ENCODE results near the gene UGT1A5.

The UGT1A5 gene

GRCh38 chr2:233807215-233807865 is 94.6 kb downstream of the UGT1A5 start:
- no peak overlapping the region for H3K27ac ChIP-seq (ENCODE audit: insufficient read depth, low read depth, low read length, poor library complexity, severe bottlenecking)
- no peaks in the 10 kb centered on the region for H3K27me3 ChIP-seq (ENCODE audit: control insufficient read depth, insufficient read depth, low read length, poor library complexity, severe bottlenecking)
- H3K36me3 ChIP-seq (ENCODE audit: control insufficient read depth, insufficient read depth, low read length), result no peaks in the 10 kb centered on the region
- H3K4me1 ChIP-seq (ENCODE audit: control insufficient read depth, insufficient read depth, low read length), result no peaks in the 10 kb centered on the region
- WGBS, 2 experiments, result 92% methylated on average over 12 of the region's 12 CpGs
- no peak overlapping the region for H3K4me3 ChIP-seq (ENCODE audit: insufficient read depth, low read depth, low read length)
- H3K9me3 ChIP-seq (ENCODE audit: control insufficient read depth, low read length), result no peaks in the 10 kb centered on the region

DNA sequence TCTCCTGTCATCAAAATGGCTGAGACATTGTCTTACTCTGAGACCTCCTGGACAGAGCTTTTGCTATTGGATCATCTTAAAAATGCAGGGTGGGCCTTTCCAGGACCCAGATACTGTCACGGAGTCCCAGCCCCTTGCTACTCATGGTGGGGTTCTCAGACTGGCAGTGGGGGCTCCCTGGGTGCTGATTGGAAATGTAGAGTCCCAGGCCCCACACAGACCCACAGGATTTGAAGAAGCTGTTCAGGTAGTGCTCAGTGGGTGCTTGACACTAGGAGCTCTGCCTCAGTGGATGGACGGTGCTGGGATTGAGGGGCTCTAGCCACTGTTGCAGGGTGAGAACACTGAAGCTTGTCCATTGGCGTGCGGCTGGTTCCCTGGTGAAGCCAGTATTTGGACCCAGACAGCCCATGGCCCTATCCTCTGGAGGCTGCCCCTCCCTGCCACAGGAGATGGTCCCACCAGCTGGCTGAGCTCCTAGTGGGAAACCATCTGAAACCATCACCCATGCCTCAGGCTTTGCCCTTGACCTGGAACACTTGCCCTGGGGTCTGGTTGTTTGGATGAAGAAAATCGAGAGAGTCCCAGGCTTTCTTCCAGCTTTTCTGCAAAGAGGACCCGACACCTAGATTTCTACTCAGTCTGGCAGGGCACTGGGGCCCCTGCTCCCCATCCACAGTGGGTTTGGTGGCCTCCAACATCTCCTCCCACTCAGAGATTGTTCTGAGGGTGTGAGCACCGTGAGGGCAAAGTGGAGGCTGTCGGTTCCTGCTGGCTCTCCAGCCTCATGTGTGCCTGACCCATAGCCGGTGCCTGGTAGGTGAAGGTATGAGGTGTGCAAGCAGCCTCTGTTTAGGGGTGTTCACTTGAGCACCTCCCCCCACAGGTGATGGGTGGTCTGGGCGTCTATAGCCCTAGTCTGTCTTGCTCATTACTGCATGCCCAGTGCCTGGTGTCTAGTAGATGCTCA is 95.5 kb downstream of the UGT1A5 start:
- WGBS, 2 experiments, result 84 to 90% methylated on average over 10 of the region's 10 CpGs
- Histone ChIP-seq H3K4me3 (ENCODE audit: insufficient read depth, low read depth, low read length) (no peak overlapping the region), H3K36me3 (ENCODE audit: control insufficient read depth, insufficient read depth, low read length) (no peaks in the 10 kb centered on the region), H3K9me3 (ENCODE audit: control insufficient read depth, low read length) (no peaks in the 10 kb centered on the region), H3K4me1 (ENCODE audit: control insufficient read depth, insufficient read depth, low read length) (no peaks in the 10 kb centered on the region), H3K27me3 (ENCODE audit: control insufficient read depth, insufficient read depth, low read length, poor library complexity, severe bottlenecking) (no peaks in the 10 kb centered on the region), H3K27ac (ENCODE audit: insufficient read depth, low read depth, low read length, poor library complexity, severe bottlenecking) (no peak overlapping the region)

DNA sequence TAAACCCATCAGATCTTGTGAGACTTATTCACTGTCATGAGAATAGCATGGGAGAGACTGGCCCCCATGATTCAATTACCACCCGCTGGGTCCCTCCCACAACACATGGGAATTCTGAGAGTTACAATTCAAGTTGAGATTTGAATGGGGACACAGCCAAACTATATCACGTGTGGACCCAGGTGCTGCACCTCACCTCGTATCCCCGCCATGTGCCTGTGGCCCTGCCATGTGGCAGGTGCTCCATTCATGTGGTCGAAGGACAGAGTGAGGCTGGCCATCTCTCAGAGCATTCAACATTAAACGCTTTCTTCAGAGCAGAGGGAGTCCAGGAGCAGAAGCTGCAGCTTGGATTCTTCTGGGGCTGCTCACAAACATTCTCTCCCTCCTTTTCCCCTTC is 97.7 kb downstream of the UGT1A5 start:
- no peak overlapping the region for H3K4me3 ChIP-seq (ENCODE audit: insufficient read depth, low read depth, low read length)
- no peak overlapping the region for H3K27ac ChIP-seq (ENCODE audit: insufficient read depth, low read depth, low read length, poor library complexity, severe bottlenecking)
- 91 to 94% methylated on average over 6 of the region's 6 CpGs for WGBS, 2 experiments
- H3K36me3 ChIP-seq (ENCODE audit: control insufficient read depth, insufficient read depth, low read length), result no peaks in the 10 kb centered on the region
- no peaks in the 10 kb centered on the region for H3K9me3 ChIP-seq (ENCODE audit: control insufficient read depth, low read length)
- H3K27me3 ChIP-seq (ENCODE audit: control insufficient read depth, insufficient read depth, low read length, poor library complexity, severe bottlenecking), result no peaks in the 10 kb centered on the region
- H3K4me1 ChIP-seq (ENCODE audit: control insufficient read depth, insufficient read depth, low read length), result no peaks in the 10 kb centered on the region

DNA sequence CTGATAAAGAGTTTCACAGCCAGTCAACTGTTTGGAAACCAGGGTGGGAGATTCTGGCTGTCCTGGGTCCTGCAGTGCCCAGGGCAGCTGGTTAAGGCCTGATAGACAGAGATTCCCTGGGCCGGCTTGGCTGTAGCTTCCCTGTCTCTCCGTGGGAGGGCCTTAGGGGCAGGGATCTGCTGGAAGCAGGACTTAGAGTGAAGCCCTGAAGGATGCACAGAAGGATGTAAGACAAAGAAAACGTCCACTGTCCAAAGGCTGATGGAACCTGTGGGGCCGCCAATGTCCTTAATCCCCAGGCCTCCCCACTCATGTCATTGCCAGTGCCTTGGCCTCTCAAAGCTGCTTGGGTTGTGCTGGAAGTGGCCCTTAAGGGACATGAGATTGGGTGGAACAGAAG is 98.4 kb downstream of the UGT1A5 start:
- Histone ChIP-seq H3K36me3 (ENCODE audit: control insufficient read depth, insufficient read depth, low read length) (no peaks in the 10 kb centered on the region), H3K4me3 (ENCODE audit: insufficient read depth, low read depth, low read length) (no peak overlapping the region), H3K9me3 (ENCODE audit: control insufficient read depth, low read length) (no peaks in the 10 kb centered on the region), H3K27ac (ENCODE audit: insufficient read depth, low read depth, low read length, poor library complexity, severe bottlenecking) (no peak overlapping the region), H3K4me1 (ENCODE audit: control insufficient read depth, insufficient read depth, low read length) (no peaks in the 10 kb centered on the region), H3K27me3 (ENCODE audit: control insufficient read depth, insufficient read depth, low read length, poor library complexity, severe bottlenecking) (no peaks in the 10 kb centered on the region)
- WGBS, 2 experiments, result 81 to 82% methylated on average over 4 of the region's 4 CpGs

GRCh38 chr2:233811732-233812131 is 99.0 kb downstream of the UGT1A5 start:
- no peaks in the 10 kb centered on the region for H3K4me1 ChIP-seq (ENCODE audit: control insufficient read depth, insufficient read depth, low read length)
- no peak overlapping the region for H3K27ac ChIP-seq (ENCODE audit: insufficient read depth, low read depth, low read length, poor library complexity, severe bottlenecking)
- H3K4me3 ChIP-seq (ENCODE audit: insufficient read depth, low read depth, low read length), result no peak overlapping the region
- H3K36me3 ChIP-seq (ENCODE audit: control insufficient read depth, insufficient read depth, low read length), result no peaks in the 10 kb centered on the region
- H3K27me3 ChIP-seq (ENCODE audit: control insufficient read depth, insufficient read depth, low read length, poor library complexity, severe bottlenecking), result no peaks in the 10 kb centered on the region
- 93 to 94% methylated on average over 8 of the region's 8 CpGs for WGBS, 2 experiments
- H3K9me3 ChIP-seq (ENCODE audit: control insufficient read depth, low read length), result no peaks in the 10 kb centered on the region

- 91% methylated on average over 3 of the region's 3 CpGs for WGBS, 2 experiments
- no peaks in the 10 kb centered on the region for H3K27me3 ChIP-seq (ENCODE audit: control insufficient read depth, insufficient read depth, low read length, poor library complexity, severe bottlenecking)
- no peak overlapping the region for H3K4me3 ChIP-seq (ENCODE audit: insufficient read depth, low read depth, low read length)
- H3K9me3 ChIP-seq (ENCODE audit: control insufficient read depth, low read length), result no peaks in the 10 kb centered on the region
- H3K36me3 ChIP-seq (ENCODE audit: control insufficient read depth, insufficient read depth, low read length), result no peaks in the 10 kb centered on the region
- H3K4me1 ChIP-seq (ENCODE audit: control insufficient read depth, insufficient read depth, low read length), result no peaks in the 10 kb centered on the region
- H3K27ac ChIP-seq (ENCODE audit: insufficient read depth, low read depth, low read length, poor library complexity, severe bottlenecking), result no peak overlapping the region
Observed at GRCh38 chr2:233813236-233814055, 100.7 kb downstream of the UGT1A5 start.

DNA sequence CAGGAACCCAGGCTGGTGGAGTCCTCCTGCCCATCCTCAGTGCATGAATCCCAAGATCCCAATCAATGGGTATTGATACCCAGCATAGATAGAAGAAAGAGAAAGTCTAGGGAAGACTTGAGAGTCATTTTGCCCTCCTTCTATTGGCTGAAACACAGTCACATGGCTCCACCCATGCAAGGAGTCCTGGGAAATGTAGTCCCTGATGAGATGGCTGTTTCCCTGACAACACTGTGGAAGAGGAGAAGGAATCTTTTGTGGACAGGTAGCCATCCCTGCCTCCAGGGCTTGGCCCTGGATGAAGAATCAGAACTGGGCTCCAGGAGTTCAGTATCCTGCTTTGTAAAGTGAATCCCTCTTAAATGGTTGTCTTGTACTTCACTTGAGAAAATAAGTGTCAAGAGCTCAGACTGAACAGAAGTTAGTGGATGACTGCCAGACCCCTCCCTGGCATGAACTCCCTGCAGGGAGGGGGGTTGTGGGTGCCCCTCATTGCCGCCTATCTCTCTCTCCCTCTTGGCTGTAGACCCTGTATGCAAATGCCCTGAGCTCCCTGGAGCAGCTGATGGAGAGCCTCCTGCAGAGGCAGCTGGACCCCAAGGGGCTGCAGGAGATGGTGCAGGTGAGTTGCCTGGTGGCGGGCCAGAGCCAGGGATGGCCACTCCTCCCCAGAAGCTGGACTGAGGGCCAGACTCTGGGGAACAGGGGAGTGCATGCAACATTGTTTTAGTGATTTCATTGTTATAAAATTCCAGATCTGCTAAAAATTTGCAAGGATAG is 101.5 kb downstream of the UGT1A5 start:
- WGBS, 2 experiments, result 86 to 98% methylated on average over 2 of the region's 2 CpGs
- H3K27ac ChIP-seq (ENCODE audit: insufficient read depth, low read depth, low read length, poor library complexity, severe bottlenecking), result no peak overlapping the region

GRCh38 chr2:233815861-233816260 is 103.2 kb downstream of the UGT1A5 start:
- no peak overlapping the region for H3K4me3 ChIP-seq (ENCODE audit: insufficient read depth, low read depth, low read length)
- H3K4me1 ChIP-seq (ENCODE audit: control insufficient read depth, insufficient read depth, low read length), result no peaks in the 10 kb centered on the region
- no peak overlapping the region for H3K27ac ChIP-seq (ENCODE audit: insufficient read depth, low read depth, low read length, poor library complexity, severe bottlenecking)
- H3K36me3 ChIP-seq (ENCODE audit: control insufficient read depth, insufficient read depth, low read length), result no peaks in the 10 kb centered on the region
- no peaks in the 10 kb centered on the region for H3K9me3 ChIP-seq (ENCODE audit: control insufficient read depth, low read length)
- no peaks in the 10 kb centered on the region for H3K27me3 ChIP-seq (ENCODE audit: control insufficient read depth, insufficient read depth, low read length, poor library complexity, severe bottlenecking)
- 86 to 100% methylated on average over 1 to 6 of the region's 6 CpGs for WGBS, 2 experiments

More for the DNA sequence above, 101.5 kb downstream of the UGT1A5 start:
- Histone ChIP-seq H3K27me3 (ENCODE audit: control insufficient read depth, insufficient read depth, low read length, poor library complexity, severe bottlenecking) (no peaks in the 10 kb centered on the region), H3K4me1 (ENCODE audit: control insufficient read depth, insufficient read depth, low read length) (no peaks in the 10 kb centered on the region), H3K36me3 (ENCODE audit: control insufficient read depth, insufficient read depth, low read length) (no peaks in the 10 kb centered on the region), H3K4me3 (ENCODE audit: insufficient read depth, low read depth, low read length) (no peak overlapping the region), H3K9me3 (ENCODE audit: control insufficient read depth, low read length) (no peaks in the 10 kb centered on the region)

GRCh38 chr2:233816334-233816733 is 103.6 kb downstream of the UGT1A5 start:
- H3K4me1 ChIP-seq (ENCODE audit: control insufficient read depth, insufficient read depth, low read length), result no peaks in the 10 kb centered on the region
- H3K4me3 ChIP-seq (ENCODE audit: insufficient read depth, low read depth, low read length), result no peak overlapping the region
- no peak overlapping the region for H3K27ac ChIP-seq (ENCODE audit: insufficient read depth, low read depth, low read length, poor library complexity, severe bottlenecking)
- no peaks in the 10 kb centered on the region for H3K9me3 ChIP-seq (ENCODE audit: control insufficient read depth, low read length)
- H3K36me3 ChIP-seq (ENCODE audit: control insufficient read depth, insufficient read depth, low read length), result no peaks in the 10 kb centered on the region
- WGBS, 2 experiments, result 91% methylated on average over 2 of the region's 2 CpGs
- H3K27me3 ChIP-seq (ENCODE audit: control insufficient read depth, insufficient read depth, low read length, poor library complexity, severe bottlenecking), result no peaks in the 10 kb centered on the region
